VCaP (cell line): ENCODE results near the gene REST.

Experiments
- H3K27ac ChIP-seq: fragments of 450-650 bp; 2 replicates; pipeline ENCODE4 v1.5.1; 2017
- TF ChIP-seq, protein P1 (sequence below): fragments of 450-650 bp; conservative IDR thresholded peaks from 2 replicates; pipeline ENCODE4 v1.5.1; 2017; ENCODE audit warnings: mild to moderate bottlenecking, moderate library complexity

REST gene

DNA sequence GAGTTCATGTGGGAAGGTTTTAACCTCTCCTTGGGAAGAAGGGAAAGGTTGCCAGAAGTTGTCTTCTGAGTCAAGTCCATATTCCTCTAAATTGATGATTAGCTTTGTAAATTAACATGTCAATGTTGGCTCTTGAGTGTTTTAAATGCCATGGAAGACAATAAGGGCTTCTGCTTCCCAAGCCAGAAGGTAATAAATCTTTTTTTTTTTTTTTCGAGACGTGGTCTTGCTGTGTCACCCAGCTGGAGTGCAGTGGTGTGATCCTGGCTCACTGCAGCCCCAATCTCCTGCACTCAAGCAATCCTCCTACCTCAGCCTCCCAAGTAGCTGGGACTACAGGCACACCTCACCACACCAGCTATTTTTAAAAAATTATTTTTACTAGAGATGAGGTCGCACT, 5.0 kb upstream of the REST start:
- TF ChIP-seq, protein P1, sequence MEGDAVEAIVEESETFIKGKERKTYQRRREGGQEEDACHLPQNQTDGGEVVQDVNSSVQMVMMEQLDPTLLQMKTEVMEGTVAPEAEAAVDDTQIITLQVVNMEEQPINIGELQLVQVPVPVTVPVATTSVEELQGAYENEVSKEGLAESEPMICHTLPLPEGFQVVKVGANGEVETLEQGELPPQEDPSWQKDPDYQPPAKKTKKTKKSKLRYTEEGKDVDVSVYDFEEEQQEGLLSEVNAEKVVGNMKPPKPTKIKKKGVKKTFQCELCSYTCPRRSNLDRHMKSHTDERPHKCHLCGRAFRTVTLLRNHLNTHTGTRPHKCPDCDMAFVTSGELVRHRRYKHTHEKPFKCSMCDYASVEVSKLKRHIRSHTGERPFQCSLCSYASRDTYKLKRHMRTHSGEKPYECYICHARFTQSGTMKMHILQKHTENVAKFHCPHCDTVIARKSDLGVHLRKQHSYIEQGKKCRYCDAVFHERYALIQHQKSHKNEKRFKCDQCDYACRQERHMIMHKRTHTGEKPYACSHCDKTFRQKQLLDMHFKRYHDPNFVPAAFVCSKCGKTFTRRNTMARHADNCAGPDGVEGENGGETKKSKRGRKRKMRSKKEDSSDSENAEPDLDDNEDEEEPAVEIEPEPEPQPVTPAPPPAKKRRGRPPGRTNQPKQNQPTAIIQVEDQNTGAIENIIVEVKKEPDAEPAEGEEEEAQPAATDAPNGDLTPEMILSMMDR, result no peak
- no peak overlapping the region for H3K27ac ChIP-seq

DNA sequence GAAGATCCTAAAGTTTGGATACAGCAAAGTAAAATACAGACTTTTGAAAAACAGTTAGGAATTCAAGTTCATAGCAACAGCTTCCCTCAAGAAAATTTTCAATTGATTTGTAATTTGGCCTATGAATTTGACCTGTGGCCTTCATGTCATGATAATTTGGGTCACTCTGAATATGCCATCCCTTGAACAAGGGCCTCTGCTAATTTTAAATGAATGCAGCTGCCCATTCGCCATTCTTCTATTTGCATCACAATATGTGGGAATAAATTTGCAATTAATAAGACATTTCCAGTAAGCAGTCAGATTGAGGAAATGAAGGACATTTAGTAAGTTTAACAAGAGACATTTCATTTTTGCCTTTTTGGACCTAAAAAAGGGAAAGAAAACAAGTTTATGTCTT, 1.9 kb upstream of the REST start:
- no peak overlapping the region for H3K27ac ChIP-seq
- TF ChIP-seq, protein P1, result no peak

DNA sequence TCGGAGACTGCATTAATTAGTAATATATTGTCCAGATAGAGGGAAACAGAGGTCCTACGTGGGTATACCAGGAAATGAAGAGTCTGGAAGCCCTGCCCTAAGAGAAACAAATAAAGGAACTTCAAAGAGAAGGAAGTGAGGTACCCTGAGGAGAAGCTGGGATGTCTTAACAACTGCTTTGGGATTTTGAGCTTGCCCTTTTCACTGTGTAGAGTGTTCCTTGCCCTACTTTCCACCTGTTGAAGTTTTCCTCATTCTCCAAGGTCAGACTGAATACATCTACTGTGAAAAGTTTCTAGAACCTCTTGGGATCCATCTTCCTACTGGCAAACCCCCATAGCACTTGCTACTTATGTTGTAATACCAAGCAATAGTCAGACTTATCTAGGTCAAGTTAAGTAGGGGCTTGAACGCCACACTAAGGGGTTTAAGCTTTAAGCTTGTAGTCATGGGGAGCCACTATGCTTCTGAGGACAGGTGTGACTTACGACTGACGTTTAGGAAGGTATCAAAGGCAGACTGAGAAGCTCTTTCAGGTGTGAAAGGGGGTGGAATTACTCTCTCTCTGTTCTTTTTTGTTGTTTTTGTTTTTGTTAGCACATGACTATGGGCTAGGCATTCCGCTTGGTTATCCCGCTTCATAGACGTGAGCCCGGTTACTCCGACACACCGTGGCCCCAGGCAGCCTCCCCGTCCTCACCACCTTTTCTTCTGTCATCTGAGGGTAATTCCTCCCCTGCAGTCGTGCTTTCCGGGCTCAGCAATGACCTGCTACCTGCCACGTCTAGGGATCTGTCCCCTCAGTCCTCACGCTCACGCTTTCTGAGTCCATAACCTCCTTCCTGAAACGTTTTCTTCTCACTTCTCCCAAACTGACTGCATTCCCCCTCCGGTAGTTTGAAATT, 959 bp upstream of the REST start:
- TF ChIP-seq, protein P1, result no peak
- peak overlapping the region; percentile 94 for H3K27ac ChIP-seq

DNA sequence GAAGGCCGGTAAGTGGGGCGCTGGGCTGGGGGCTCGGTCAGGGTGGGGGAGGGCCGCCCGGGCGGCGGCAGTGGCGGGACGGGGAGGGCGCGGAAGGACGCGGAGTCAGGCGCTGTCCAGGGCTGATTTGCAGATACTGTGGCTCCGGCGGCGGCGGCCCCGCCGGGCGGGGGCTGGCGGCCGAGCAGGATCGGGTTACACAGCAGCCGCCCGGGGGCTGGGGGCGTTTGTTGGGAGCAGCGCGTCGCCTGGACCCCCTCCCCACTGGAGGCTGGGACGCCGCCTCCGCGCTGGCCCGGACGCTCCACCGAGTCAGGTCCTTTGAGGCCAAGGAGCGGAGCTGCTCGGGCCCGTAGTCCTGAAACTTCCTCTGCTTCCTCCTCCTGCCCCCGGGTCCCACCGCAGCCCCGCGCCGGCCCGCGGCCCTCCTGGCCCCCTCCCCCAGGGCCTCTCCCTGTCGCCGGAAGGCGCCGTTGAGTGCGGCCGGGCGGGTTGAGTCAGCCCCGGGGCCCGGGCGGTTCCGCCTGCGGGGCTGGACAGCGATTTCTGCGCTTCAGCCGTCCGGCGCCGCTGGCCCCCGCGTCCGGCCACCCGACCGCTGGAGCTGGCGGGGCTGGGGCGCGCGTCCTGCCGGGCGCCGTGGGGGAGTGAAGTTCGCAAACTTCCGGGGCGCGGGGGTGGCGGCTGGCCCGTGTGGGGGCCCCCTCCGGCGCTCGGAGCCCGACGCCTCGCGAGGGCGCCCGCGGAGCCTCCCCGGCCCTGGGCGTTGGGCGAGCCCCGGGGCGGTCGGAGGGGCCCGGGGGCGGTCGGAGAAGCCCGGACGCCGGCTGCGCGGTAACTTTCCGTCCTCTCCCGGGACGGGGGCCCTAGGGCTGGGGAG, 746 bp downstream of the REST start:
- TF ChIP-seq, protein P1, result peak; percentile 34
- peak overlapping the region; percentile 94 for H3K27ac ChIP-seq

DNA sequence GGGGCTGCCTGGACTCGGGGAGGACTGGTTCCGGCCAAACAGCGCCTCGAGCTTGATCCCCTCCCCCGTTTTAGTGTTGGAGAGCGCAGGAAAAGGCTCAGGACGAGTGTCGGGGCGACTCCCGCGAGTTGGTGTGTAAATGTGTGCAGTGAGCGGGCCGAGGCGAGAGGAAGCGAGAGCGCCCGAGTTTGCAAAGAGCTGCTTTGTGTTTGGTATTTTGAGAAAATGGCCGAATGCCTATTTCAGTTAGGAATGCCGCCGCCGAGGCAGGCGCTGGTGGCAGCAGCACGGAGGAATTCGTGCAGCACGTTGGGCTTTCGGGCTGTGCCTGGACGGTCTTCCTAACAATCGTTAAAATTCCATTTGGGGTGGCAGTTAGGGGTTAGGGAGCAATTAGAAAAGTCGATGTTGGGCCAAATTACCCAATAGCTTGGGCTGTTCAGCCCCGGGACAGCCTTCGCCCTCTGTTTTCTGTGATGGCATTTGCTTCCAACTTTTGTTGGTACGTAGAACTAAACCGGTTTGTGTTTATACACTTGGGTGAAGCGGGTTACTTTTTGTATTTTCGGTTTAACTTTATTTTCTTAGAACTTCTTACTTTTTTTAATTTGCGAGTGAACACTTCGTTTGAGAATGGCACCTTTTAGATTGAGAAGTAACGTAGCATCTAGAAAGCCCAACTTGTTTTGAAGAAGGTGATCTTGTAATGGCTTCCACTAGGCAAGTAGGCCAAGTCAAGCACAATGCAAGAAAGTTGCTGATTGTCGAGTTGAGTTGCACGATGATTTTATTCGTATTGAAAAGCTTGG, 1.6 kb downstream of the REST start:
- H3K27ac ChIP-seq, result peak overlapping the region; percentile 94
- TF ChIP-seq, protein P1, result no peak; the same call in 1 of the 2 replicates

DNA sequence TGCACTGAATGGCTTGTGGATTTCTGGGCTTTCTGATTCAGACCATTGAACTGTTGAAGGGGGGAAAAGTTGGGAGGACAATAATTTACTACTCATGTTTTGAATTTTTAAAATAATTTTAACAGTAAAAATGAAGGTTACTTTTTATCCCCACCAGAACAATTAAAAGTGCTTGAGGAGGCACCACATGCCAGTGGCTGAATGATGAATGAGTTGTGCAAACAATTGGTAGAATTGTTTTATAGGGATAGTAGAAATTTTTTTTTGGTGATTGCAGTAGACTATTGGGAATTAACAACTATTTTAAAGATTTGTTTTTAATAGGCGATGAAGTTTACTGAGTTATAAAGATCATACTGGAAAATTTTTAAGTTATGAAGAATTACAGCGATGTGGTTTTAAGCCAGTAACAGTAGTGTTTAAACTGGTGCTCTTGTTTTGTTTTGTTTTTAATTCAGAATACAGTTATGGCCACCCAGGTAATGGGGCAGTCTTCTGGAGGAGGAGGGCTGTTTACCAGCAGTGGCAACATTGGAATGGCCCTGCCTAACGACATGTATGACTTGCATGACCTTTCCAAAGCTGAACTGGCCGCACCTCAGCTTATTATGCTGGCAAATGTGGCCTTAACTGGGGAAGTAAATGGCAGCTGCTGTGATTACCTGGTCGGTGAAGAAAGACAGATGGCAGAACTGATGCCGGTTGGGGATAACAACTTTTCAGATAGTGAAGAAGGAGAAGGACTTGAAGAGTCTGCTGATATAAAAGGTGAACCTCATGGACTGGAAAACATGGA, 2.7 kb downstream of the REST start:
- peak overlapping the region; percentile 94 for H3K27ac ChIP-seq
- TF ChIP-seq, protein P1, result no peak
